CD4-positive, alpha-beta T cell (primary cell): ENCODE results near the gene RBM48. TPM values are rescaled to one million over a fixed set of nuclear protein-coding genes. Genes with fewer than 3 reads are reported as not detected.

Source experiments
- ATAC-seq: fragments of 200-7000 bp; cut with Tn5 transposase; one replicate; pipeline ENCODE4 v1.10.0; 2022; ENCODE audit warnings: mild to moderate bottlenecking; ENCODE audit not compliant: poor library complexity
- CTCF ChIA-PET: fragments of 350-600 bp; sonication (Branson Sonifier 250); formaldehyde crosslinking; loops from one replicate; lab custom pipeline; 2021; ENCODE audit warnings: antibody characterized with exemption, inconsistent platforms; lab: Charles Lee
- POLR2A ChIA-PET: fragments of 350-600 bp; sonication (Branson Sonifier 250); formaldehyde crosslinking; loops from one replicate; lab custom pipeline; 2021; ENCODE audit warnings: antibody characterized with exemption, inconsistent platforms; lab: Charles Lee
- DNase-seq, 14 experiments: peaks; one replicate each; pipeline ENCODE4 v3.0.0-alpha.2; 2013 to 2020; ENCODE audit warnings: mixed read lengths in 2 of 14
- H3K27ac ChIP-seq, 2 donors: one replicate each; pipeline versions ENCODE4 v1.5.1 to v1.7.0; 2013; ENCODE audit warnings: low read length in 2 of 2, low read depth in 1 of 2, mild to moderate bottlenecking in 1 of 2
- H3K27me3 ChIP-seq, 2 experiments: 1 replicate in 1 of 2; 2 replicates in 1 of 2; pipeline versions ENCODE4 v1.6.1 to v1.7.0; 2013; ENCODE audit warnings: low read length in 2 of 2, control low read depth in 1 of 2, mild to moderate bottlenecking in 1 of 2, moderate library complexity in 1 of 2; ENCODE audit not compliant: insufficient read depth in 2 of 2, control insufficient read depth in 1 of 2
- H3K36me3 ChIP-seq: one replicate; pipeline ENCODE4 v1.6.1; 2013; ENCODE audit warnings: low read length, control low read depth; ENCODE audit not compliant: insufficient read depth
- H3K4me1 ChIP-seq: one replicate; pipeline ENCODE4 v1.6.1; 2013; ENCODE audit warnings: low read length, control low read depth; ENCODE audit not compliant: insufficient read depth
- H3K4me3 ChIP-seq: one replicate; pipeline ENCODE4 v1.5.1; 2013; ENCODE audit warnings: mild to moderate bottlenecking, low read length, moderate library complexity
- H3K9me3 ChIP-seq, 2 experiments: 1 replicate in 1 of 2; 2 replicates in 1 of 2; pipeline versions ENCODE4 v1.6.1 to v1.7.0; 2013; ENCODE audit warnings: low read length in 2 of 2, mild to moderate bottlenecking in 2 of 2, control low read depth in 1 of 2, moderate library complexity in 1 of 2; ENCODE audit not compliant: control insufficient read depth in 1 of 2, insufficient read depth in 1 of 2
- H3K27ac Mint-ChIP-seq: one replicate; pipeline ENCODE4 v1.8.0; 2020; ENCODE audit warnings: mixed read lengths
- H3K27me3 Mint-ChIP-seq: one replicate; pipeline ENCODE4 v1.8.0; 2021; ENCODE audit warnings: mixed read lengths
- H3K36me3 Mint-ChIP-seq: one replicate; pipeline ENCODE4 v1.8.0; 2021; ENCODE audit warnings: low read depth, mixed read lengths
- H3K4me1 Mint-ChIP-seq: one replicate; pipeline ENCODE4 v1.8.0; 2021; ENCODE audit warnings: low read depth, mixed read lengths
- H3K4me3 Mint-ChIP-seq: one replicate; pipeline ENCODE4 v1.8.0; 2020; ENCODE audit warnings: mild to moderate bottlenecking, mixed read lengths
- H3K9me3 Mint-ChIP-seq: one replicate; pipeline ENCODE4 v1.8.0; 2020; ENCODE audit warnings: mixed read lengths
- CTCF ChIP-seq: fragments of 200-600 bp; IDR thresholded peaks from one replicate; pipeline ENCODE4 v1.8.0; 2022; ENCODE audit warnings: antibody characterized with exemption, mild to moderate bottlenecking
- intact Hi-C, 2 experiments: fragments of 100-400 bp; cut with DNase I in 1 of 2; cut with micrococcal nuclease in 1 of 2; formaldehyde crosslinking; loops; one replicate each; pipeline versions ENCODE4 v1.15.1 to v1.9.0; 2023 to 2025; cut with DNase I, micrococcal nuclease
- total RNA-seq, 174 experiments: library from RNA in 2 of 174; stranded (reverse) in 2 of 174; gene quantifications; one replicate each; pipeline ENCODE4 v1.2.3 and lab custom pipeline; 2021 to 2026

Gene RBM48
- total RNA-seq, 2 experiments from 2014 or later: 45.4 to 47.3 TPM

DNA sequence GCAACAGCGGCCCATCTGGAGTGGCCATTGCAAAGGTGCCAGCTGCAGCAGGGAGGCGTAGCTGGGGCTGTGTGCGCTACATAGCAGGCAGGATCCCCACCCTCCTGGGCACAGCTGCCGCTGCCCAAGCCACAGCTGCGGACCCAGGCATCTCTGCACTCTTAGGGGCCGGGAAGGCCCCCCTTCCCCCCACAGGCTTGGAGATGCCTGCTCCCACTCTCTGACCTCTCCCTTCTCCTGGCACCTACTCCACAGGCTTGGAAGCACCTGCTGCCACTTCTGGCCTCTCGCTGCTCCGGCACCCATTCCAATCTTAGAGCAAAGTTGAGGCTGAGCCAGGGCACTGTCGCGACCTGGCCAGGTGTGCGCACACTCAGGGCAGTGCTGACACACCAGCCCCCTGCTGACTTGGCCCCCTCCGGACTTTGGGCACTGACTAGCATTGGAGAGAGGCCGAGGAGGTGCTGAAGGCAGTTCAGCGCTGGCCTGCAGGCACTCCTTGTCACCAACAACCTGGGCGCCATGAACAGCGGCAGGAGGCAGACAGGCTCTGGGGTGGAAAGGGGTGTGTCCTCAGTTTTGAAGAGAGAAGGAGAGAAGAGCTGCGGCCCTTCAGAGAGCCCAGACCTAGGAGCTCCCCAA, 18.4 kb downstream of the RBM48 start:
- CTCF ChIA-PET: no interaction called here
- peaks cover 0 to 3% of the 10 kb centered on the region in 2 experiments for H3K27me3 ChIP-seq

DNA sequence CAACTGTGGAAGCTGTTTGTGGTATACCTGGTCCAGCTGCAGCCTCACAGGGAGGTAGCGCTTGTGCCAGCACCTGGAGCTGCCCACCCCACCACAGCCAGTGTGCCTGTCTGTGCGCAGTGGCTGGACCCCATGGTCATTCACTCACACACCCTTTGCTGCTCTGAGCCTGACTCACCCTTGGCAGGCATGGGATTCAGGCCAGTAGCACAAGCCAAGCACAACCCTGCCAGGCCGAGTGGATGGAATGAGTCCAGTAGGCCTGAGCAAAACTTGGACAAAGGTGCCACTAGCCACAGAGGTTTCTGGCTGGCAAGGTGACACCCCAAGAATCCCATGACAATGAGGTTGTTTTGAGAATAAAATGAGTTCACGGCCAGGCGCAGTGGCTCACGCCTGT, 19.0 kb downstream of the RBM48 start:
- no peaks in the 10 kb centered on the region for H3K36me3 Mint-ChIP-seq
- ChIA-PET CTCF (no interaction called here), POLR2A (no interaction called here)
- H3K27me3 Mint-ChIP-seq: no peaks in the 10 kb centered on the region
- DNase-seq: no peak
- no peak for TF ChIP-seq CTCF
- no peak overlapping the region for H3K27ac ChIP-seq
- H3K9me3 Mint-ChIP-seq: no peaks in the 10 kb centered on the region
- H3K36me3 ChIP-seq: no peaks in the 10 kb centered on the region
- no peak overlapping the region for H3K4me3 Mint-ChIP-seq
- no peak overlapping the region for H3K27ac Mint-ChIP-seq
- peaks cover 0 to 13% of the 10 kb centered on the region in 2 experiments for H3K9me3 ChIP-seq
- no peaks in the 10 kb centered on the region for H3K4me1 ChIP-seq
- intact Hi-C loops: no loop called here
- ATAC-seq: no peak
- peaks cover 0 to 3% of the 10 kb centered on the region in 2 experiments for H3K27me3 ChIP-seq
- H3K4me3 ChIP-seq: no peak overlapping the region
- H3K4me1 Mint-ChIP-seq: no peaks in the 10 kb centered on the region

More for the DNA sequence above, 18.4 kb downstream of the RBM48 start:
- DNase-seq (no peak), ATAC-seq (no peak)
- Histone ChIP-seq H3K27ac (no peak overlapping the region), H3K4me3 (no peak overlapping the region), H3K4me1 (no peaks in the 10 kb centered on the region), H3K36me3 (no peaks in the 10 kb centered on the region), H3K9me3 (peaks cover 0 to 13% of the 10 kb centered on the region in 2 experiments)
- POLR2A ChIA-PET: no interaction called here
- H3K27me3 Mint-ChIP-seq: no peaks in the 10 kb centered on the region
- no peak overlapping the region for H3K27ac Mint-ChIP-seq
- no peaks in the 10 kb centered on the region for H3K9me3 Mint-ChIP-seq
- H3K36me3 Mint-ChIP-seq: no peaks in the 10 kb centered on the region
- no peak overlapping the region for H3K4me3 Mint-ChIP-seq
- no peaks in the 10 kb centered on the region for H3K4me1 Mint-ChIP-seq
- intact Hi-C loops: no loop called here
- TF ChIP-seq CTCF: no peak

- H3K27ac Mint-ChIP-seq: no peak overlapping the region
- H3K9me3 Mint-ChIP-seq: no peaks in the 10 kb centered on the region
- CTCF ChIA-PET: no interaction called here
Observed at GRCh38 chr7:92550194-92550593, 21.6 kb downstream of the RBM48 start.

More at GRCh38 chr7:92550194-92550593, 21.6 kb downstream of the RBM48 start:
- H3K27me3 ChIP-seq: peaks cover 0 to 3% of the 10 kb centered on the region in 2 experiments
- no peak for DNase-seq
- POLR2A ChIA-PET: no interaction called here
- no peak overlapping the region for H3K4me3 ChIP-seq
- Mint-ChIP-seq H3K4me3 (no peak overlapping the region), H3K36me3 (no peaks in the 10 kb centered on the region), H3K4me1 (no peaks in the 10 kb centered on the region), H3K27me3 (no peaks in the 10 kb centered on the region)
- peaks cover 0 to 11% of the 10 kb centered on the region in 2 experiments for H3K9me3 ChIP-seq
- ATAC-seq: no peak
- H3K36me3 ChIP-seq: no peaks in the 10 kb centered on the region
- H3K27ac ChIP-seq: no peak overlapping the region
- intact Hi-C loops: no loop called here
- TF ChIP-seq CTCF: no peak
- no peaks in the 10 kb centered on the region for H3K4me1 ChIP-seq
